Measurements from ENCODE around the gene ZC3H12A.
"Not testable (repeated sequence)": the region's sequence is repeated elsewhere in the genome, so short reads cannot be mapped to it uniquely, and the experiment has no call there.

Gene ZC3H12A

DNA sequence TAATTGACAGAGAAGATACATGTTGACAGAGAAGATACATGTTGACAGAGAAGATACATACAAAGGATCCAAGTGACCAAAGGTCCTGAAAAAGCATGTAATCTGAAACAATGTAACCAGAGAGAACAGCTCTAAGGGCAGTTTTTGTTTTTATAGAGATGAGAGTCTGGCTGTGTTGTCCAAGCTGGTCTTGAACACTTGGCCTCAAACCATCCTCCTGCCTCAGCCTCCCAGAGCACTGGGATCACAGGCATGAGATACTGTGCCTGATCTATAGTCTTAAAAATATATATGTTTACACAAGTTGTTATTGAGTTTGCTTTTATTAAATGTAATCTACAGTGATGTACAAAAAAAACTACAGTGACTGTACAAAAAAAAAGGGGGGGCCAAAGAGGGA, 27.7 kb downstream of the ZC3H12A start:
- DNase-seq (ENCODE audit: low spot score) = no peak

DNA sequence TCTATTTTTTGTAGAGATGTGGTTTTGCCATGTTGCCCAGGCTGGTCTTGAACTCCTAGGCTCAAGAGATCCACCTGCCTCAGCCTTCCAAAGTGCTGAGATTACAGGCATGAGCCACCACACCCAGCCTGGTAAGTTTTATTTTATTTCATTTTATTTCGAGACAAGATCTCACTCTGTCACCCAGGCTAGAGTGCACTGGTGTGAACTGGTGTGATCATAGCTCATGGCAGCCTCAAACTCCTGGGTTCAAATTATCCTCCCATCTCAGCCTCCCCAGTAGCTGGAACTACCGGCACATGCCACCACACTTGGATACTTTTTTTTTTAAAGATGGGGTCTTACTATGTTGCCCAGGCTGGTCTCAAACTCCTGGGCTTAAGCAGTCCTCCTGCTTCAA, 28.4 kb downstream of the ZC3H12A start:
- not testable (repeated sequence) for DNase-seq (ENCODE audit: low spot score)

DNA sequence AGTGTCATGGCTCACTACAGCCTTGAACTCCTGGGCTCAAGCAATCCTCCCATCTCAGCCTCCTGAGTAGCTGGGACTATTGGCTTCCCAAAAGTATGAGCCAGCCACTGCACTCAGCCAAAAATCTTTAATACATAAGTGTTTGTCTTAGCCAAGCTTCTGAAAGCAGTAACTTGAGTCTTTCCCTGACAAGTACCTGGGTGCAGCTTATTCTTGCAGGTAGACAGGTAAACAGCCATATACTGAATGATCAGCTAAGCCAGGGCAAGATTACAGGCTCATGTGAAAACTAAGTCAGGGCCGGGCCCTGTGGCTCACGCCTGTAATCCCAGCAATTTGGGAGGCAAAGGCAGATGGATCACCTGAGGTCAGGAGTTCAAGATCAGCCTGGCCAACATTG, 32.4 kb downstream of the ZC3H12A start:
- no peak for DNase-seq (ENCODE audit: low spot score)

- no peak for DNase-seq (ENCODE audit: low spot score)
Observed at GRCh38 chr1:37509181-37509580, 34.8 kb downstream of the ZC3H12A start.

GRCh38 chr1:37513795-37514349, 39.5 kb downstream of the ZC3H12A start:
- DNase-seq (ENCODE audit: low spot score) = peak; percentile 24

GRCh38 chr1:37514350-37515184, 40.2 kb downstream of the ZC3H12A start, which contains the start of gene MEAF6:
Gene MEAF6, minus strand, starts transcription at chr1:37514766. Its CDS starts 20 bp downstream, at chr1:37514746.
- peak; percentile 78 for DNase-seq (ENCODE audit: low spot score)

DNA sequence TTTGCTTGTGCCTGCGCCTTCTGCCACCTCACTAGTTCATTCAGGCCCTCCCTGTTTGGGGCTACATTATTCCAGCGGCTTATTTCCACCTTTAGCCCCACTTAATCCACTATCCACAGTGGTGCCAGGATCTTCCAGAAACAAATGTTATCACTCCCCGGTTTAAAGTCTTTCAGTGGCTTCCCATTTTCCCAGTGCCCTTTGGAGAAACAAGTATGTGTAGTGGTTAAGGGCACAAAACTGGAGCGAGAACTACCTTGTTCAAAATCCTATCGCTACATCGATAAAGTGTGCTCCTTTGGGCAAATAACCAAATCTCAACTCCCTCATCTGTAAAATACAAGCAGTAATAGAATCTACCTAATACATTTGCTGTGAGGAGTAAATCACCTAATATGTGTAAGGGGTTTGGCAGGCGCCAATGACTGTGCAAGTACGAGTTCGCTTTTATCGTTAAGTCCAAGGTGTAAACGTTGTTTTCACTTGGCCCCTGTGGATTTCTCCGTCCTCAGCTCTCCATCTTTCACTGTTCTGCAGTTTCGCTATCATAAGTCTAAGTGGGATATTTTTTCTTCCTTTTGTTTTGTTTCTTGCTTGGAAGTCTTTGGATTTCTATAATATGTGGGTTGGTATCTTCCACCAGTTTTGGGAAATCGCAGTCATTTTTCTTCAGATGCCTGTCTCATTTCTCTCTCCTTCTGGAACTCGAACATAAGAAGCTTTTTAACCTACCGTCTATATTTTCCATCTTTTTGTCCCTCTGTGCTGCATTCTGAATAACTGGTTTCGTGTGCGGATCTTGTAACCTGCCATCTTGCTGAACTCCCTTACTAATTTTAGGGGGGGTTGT, 41.0 kb downstream of the ZC3H12A start:
- no peak for DNase-seq (ENCODE audit: low spot score)

GRCh38 chr1:37517569-37517968, 43.2 kb downstream of the ZC3H12A start:
- no peak for DNase-seq (ENCODE audit: low spot score)

- DNase-seq (ENCODE audit: low spot score) = not testable (repeated sequence)
Observed at GRCh38 chr1:37518241-37518640, 43.9 kb downstream of the ZC3H12A start.

DNA sequence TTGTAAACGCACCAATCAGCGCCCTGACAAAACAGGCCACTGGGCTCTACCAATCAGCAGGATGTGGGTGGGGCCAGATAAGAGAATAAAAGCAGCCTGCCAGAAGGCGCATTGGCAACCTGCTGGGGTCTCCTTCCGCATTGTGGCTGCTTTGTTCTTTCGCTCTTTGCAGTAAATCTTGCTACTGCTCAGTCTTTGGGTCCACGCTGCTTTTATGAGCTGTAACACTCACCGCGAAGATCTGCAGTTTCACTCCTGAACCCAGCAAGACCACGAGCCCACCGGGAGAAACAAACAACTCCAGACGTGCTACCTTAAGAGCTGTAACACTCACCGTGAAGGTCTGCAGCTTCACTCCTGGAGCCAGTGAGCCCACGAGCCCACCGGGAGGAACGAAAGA, 44.5 kb downstream of the ZC3H12A start:
- peak; percentile 40 for DNase-seq (ENCODE audit: low spot score)

- DNase-seq (ENCODE audit: low spot score) = no peak
Observed at GRCh38 chr1:37519613-37520012, 45.2 kb downstream of the ZC3H12A start.

DNA sequence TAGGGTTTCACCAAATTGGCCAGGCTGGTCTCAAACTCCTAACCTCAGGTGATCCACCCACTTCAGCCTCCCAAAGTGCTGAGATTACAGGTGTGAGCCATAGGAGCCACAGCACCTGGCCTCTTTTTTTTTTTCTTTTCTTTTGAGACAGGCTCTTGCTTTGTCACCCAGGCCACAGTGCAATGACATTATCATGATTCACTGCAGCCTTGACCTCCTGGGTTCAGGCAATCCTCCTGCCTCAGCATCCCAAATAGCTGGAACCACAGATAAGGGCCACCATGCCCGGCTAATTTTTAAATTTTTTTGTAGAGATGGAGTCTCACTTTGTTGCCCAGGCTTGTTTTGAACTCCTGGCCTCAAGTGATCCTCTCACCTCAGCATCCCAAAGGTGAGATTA, 55.5 kb downstream of the ZC3H12A start:
- not testable (repeated sequence) for DNase-seq (ENCODE audit: low spot score)

DNA sequence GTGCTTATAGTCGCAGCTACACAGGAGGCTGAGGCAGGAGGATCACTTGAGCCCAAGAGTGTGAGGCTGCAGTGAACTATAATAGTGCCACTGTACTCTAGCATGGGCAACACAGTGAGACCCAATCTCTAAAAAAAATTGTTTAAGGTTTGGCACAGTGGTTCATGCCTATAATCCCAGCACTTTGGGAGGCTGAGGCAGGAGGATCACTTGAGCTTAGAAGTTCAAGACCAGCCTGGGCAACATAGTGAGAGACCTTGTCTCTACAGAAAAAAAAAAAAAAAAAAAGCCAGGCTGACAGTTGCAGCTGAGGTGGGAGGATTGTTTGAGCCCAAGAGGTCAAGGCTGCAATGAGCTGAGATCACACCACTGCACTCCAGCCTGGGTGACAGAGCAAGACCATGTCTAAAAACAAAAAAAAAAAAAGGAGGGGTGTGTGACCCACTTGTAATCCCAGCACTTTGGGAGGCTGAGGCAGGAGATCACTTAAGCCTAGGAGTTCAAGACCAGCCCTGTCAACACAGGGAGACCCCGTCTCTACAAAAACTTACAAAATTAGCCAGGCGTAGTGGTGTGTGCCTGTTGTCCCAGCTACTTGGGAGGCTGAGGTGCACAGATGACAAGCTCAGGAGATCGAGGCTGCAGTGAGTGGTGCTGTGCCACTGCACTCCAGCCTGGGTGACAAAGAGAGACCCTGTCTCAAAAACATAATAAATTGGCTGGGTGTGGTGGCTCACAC, 58.2 kb downstream of the ZC3H12A start:
- DNase-seq (ENCODE audit: low spot score) = not testable (repeated sequence)

- no peak for DNase-seq (ENCODE audit: low spot score)
Observed at GRCh38 chr1:37533317-37534093, 59.1 kb downstream of the ZC3H12A start.

Data from CD4-positive, alpha-beta T cell treated with Interleukin-6 at 100 ng/mL for 8 hours (primary cell).